Right lobe of liver (tissue), 6 donors: ENCODE measurements around the gene MMGT1. TPM values are rescaled to one million over a fixed set of nuclear protein-coding genes. Genes with fewer than 3 reads are reported as not detected.

Experiments
- ATAC-seq, 4 donors: fragments of 200-7000 bp; cut with Tn5 transposase; one replicate each; pipeline ENCODE4 v1.9.1; 2020; ENCODE audit warnings: mild to moderate bottlenecking in 4 of 4, moderate library complexity in 4 of 4
- DNase-seq, 3 donors: peaks; one replicate each; pipeline ENCODE4 v3.0.0-alpha.2; 2020
- H3K27ac ChIP-seq, 3 donors: fragments of 200-600 bp; one replicate each; pipeline ENCODE4 v1.8.0; 2022
- H3K27me3 ChIP-seq, 2 donors: fragments of 200-600 bp; one replicate each; pipeline ENCODE4 v1.8.0; 2022
- H3K36me3 ChIP-seq, 4 donors: fragments of 200-600 bp; sonication (generic) in 1 of 4; one replicate each; pipeline versions ENCODE4 v1.5.1 to v1.8.0; 2017 to 2022; ENCODE audit warnings: control low read depth in 1 of 4
- H3K4me1 ChIP-seq, 4 donors: fragments of 200-600 bp; sonication (generic) in 1 of 4; one replicate each; pipeline versions ENCODE4 v1.5.1 to v1.8.0; 2017 to 2022; ENCODE audit warnings: control low read depth in 1 of 4
- H3K4me3 ChIP-seq, 3 donors: fragments of 200-600 bp; one replicate each; pipeline ENCODE4 v1.8.0; 2022
- H3K9me3 ChIP-seq, 4 donors: fragments of 200-600 bp; sonication (generic) in 1 of 4; one replicate each; pipeline versions ENCODE4 v1.5.1 to v1.8.0; 2017 to 2022; ENCODE audit warnings: control low read depth in 1 of 4
- POLR2A ChIP-seq: fragments of 450-650 bp; IDR thresholded peaks from one replicate; pipeline ENCODE4 v1.6.1; 2017; ENCODE audit warnings: antibody characterized with exemption, mild to moderate bottlenecking
- WGBS: methylation state at CpG from one replicate; pipeline ENCODE4 v1.1.6; 2018; ENCODE audit warnings: low coverage, low lambda C conversion rate; ENCODE audit not compliant: insufficient coverage; ENCODE audit errors: missing lambda C conversion rate; 5-methylcytosine and 5-hydroxymethylcytosine counted together
- intact Hi-C, 2 donors: fragments of 100-400 bp; cut with DNase I; formaldehyde crosslinking; loops; one replicate each; pipeline versions ENCODE4 v1.11.2 to v1.14.1; 2022
- total RNA-seq, 6 experiments: library from RNA; depleted of rRNA in 2 of 6; stranded (reverse); fragments of >200 nt in 2 of 6; fragmentation: NEBNext Ultra II Directional in 3 of 6; extraction: Animal tissue kit (Norgen Biotek cat#: 25700) in 3 of 6; gene quantifications; one replicate each; pipeline versions ENCODE4 v1.1.0 to v1.2.4, GENCODE V29; 2016 to 2023
- TF ChIP-seq, protein P1 (sequence below), 4 donors: fragments of 200-600 bp in 3 of 4; fragments of 450-650 bp in 1 of 4; IDR thresholded peaks; one replicate each; pipeline versions ENCODE4 v1.5.1 to v1.8.0; 2016 to 2022; ENCODE audit warnings: antibody characterized with exemption in 4 of 4, mild to moderate bottlenecking in 2 of 4
- donor health status: DM: no; HTN: yes; CAD: no.
- donor health status: DM: no; HTN: no; CAD: no.
- donor health status: DM: no; HTN: no; CAD: no.
- donor health status: DM: no; HTN: yes; CAD: no.
- donor health status: DM: no; HTN: yes; CAD: no.

Gene MMGT1
- total RNA-seq, 6 experiments from 2014 or later, result 4.4 to 7.4 (median 6.4) TPM

- H3K4me1 ChIP-seq, result peaks cover 0 to 6% (median 0%) of the 10 kb centered on the region in 4 donors
- no peaks in the 10 kb centered on the region for H3K36me3 ChIP-seq
- ATAC-seq (peak; percentile 97 to 99 (median 98)), DNase-seq (peak; percentile 81 to 83 (median 82))
- peak within 1 kb of the TSS; percentile 43 to 72 (median 44) for H3K27ac ChIP-seq
- intact Hi-C loops, result no loop called here
- no peaks in the 10 kb centered on the region for H3K9me3 ChIP-seq
- WGBS, result 20% methylated on average over 10 of the region's 68 CpGs
- H3K27me3 ChIP-seq, result no peaks in the 10 kb centered on the region
- TF ChIP-seq, protein P1, sequence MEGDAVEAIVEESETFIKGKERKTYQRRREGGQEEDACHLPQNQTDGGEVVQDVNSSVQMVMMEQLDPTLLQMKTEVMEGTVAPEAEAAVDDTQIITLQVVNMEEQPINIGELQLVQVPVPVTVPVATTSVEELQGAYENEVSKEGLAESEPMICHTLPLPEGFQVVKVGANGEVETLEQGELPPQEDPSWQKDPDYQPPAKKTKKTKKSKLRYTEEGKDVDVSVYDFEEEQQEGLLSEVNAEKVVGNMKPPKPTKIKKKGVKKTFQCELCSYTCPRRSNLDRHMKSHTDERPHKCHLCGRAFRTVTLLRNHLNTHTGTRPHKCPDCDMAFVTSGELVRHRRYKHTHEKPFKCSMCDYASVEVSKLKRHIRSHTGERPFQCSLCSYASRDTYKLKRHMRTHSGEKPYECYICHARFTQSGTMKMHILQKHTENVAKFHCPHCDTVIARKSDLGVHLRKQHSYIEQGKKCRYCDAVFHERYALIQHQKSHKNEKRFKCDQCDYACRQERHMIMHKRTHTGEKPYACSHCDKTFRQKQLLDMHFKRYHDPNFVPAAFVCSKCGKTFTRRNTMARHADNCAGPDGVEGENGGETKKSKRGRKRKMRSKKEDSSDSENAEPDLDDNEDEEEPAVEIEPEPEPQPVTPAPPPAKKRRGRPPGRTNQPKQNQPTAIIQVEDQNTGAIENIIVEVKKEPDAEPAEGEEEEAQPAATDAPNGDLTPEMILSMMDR (IDR thresholded peaks at IDR 0.05), result no peak
- no peak for TF ChIP-seq POLR2A
- H3K4me3 ChIP-seq, result peak within 1 kb of the TSS; percentile 66 to 75 (median 67)
These were observed 11.6 kb upstream of the MMGT1 start, which contains the start of gene SLC9A6 for GRCh38 chrX:135985157-135985972. Gene SLC9A6, plus strand, starts transcription at chrX:135985435. Its CDS starts 224 bp downstream, at chrX:135985659.

- Histone ChIP-seq H3K4me1 (peaks cover 0 to 6% (median 0%) of the 10 kb centered on the region in 4 donors), H3K27ac (peak overlapping the region; percentile 43 to 72 (median 44)), H3K4me3 (peak overlapping the region; percentile 66 to 75 (median 67)), H3K9me3 (no peaks in the 10 kb centered on the region), H3K27me3 (no peaks in the 10 kb centered on the region), H3K36me3 (no peaks in the 10 kb centered on the region)
- 17% methylated on average over 7 of the region's 7 CpGs for WGBS
- DNase-seq (no peak), ATAC-seq (peak in 3 of 4 donors; percentile 9 to 13 (median 9))
- intact Hi-C loops, result no loop called here
- TF ChIP-seq POLR2A, result no peak
- TF ChIP-seq, protein P1 (IDR thresholded peaks at IDR 0.05), result no peak
These were observed 11.0 kb upstream of the MMGT1 start for GRCh38 chrX:135984791-135985156.

DNA sequence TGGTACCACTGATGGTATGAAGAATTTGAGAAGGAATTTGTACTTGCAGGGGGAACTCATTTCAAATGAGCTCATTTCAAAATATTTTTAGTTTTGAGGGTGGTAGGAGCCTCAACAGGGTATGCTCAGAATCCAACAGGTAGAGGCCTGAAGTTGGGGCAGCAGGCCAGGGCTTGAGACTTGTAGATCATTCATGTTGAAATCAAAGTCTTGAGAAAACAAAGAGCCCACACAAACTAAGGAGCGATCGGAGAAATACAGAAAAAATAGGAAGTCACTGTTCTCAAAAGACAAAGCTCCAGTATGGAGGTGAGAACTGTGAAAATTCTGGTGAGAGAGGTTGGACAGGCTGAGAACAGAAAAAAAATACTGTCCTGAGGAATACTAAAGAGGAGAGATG, 10.5 kb upstream of the MMGT1 start:
- Histone ChIP-seq H3K9me3 (no peaks in the 10 kb centered on the region), H3K27me3 (no peaks in the 10 kb centered on the region), H3K36me3 (no peaks in the 10 kb centered on the region), H3K27ac (peak overlapping the region in 1 of 3 donors; percentile 43), H3K4me1 (peaks cover 0 to 6% (median 0%) of the 10 kb centered on the region in 4 donors), H3K4me3 (no peak overlapping the region)
- 64% methylated on average over 2 of the region's 2 CpGs for WGBS
- DNase-seq (no peak), ATAC-seq (no peak)
- intact Hi-C loops, result no loop called here
- TF ChIP-seq, protein P1 (IDR thresholded peaks at IDR 0.05), result no peak
- no peak for TF ChIP-seq POLR2A

DNA sequence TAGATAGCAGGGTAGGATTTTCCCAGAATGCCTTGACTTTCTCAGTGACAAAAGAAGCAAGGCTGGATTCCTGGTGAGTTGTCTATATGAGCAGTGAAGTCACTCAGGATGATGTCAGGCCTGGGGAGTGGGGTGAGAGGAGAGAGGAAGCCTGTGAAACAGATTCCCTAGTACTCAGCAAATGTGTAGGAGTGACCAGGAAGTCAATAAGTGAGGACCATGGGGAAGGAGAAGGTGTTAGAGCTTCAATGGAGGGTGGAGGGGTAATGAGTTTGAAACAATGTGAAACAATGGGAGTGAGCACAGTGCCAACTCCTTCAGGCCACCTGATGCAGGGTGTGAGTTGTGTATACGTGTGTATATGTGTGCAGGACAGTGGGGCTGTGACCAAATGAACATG, 9.1 kb upstream of the MMGT1 start:
- no peak overlapping the region for H3K27ac ChIP-seq
- no peak for TF ChIP-seq POLR2A
- TF ChIP-seq, protein P1 (IDR thresholded peaks at IDR 0.05), result no peak
- no peak for ATAC-seq
- H3K27me3 ChIP-seq, result no peaks in the 10 kb centered on the region
- intact Hi-C loops, result no loop called here
- no peaks in the 10 kb centered on the region for H3K9me3 ChIP-seq
- no peak overlapping the region for H3K4me3 ChIP-seq
- 60% methylated on average over 1 of the region's 1 CpG for WGBS
- H3K4me1 ChIP-seq, result peaks cover 0 to 6% (median 0%) of the 10 kb centered on the region in 4 donors
- no peak for DNase-seq
- H3K36me3 ChIP-seq, result no peaks in the 10 kb centered on the region
